SK-N-SH (cell line): Measurements from ENCODE around the gene GXYLT2. TPM values are rescaled to one million over a fixed set of nuclear protein-coding genes. Genes with fewer than 3 reads are reported as not detected.

Source experiments
- CTCF ChIA-PET: fragments of 300-600, 350-600 bp; formaldehyde crosslinking; extraction: SDS; loops from one replicate; lab custom pipeline; 2021; lab: Yijun Ruan, JAX
- POLR2A ChIA-PET: fragments of 350-600 bp; sonication (Branson Sonifier 250); formaldehyde crosslinking; extraction: SDS; loops from one replicate; lab custom pipeline; 2020; ENCODE audit warnings: antibody characterized with exemption, inconsistent platforms; lab: Yijun Ruan, JAX
- DNase-seq: peaks from one replicate; pipeline ENCODE4 v3.0.0; 2012
- H2AFZ ChIP-seq: fragments of 200-600 bp; sonication (generic); 2 replicates; pipeline ENCODE4 v1.8.1; 2016; ENCODE audit warnings: antibody characterized with exemption, mild to moderate bottlenecking, low read depth
- H3F3A ChIP-seq: fragments of 200-600 bp; sonication (generic); replicated peaks from 2 replicates; pipeline ENCODE3; 2016; ENCODE audit warnings: antibody characterized with exemption, mild to moderate bottlenecking; ENCODE audit not compliant: insufficient read depth
- H3K27ac ChIP-seq, 2 experiments: fragments of 200-500 bp in 1 of 2; fragments of 200-600 bp in 1 of 2; sonication (Bioruptor generic) in 1 of 2; sonication (generic), shearing (Covaris generic) in 1 of 2; 2 replicates each; pipeline versions ENCODE4 v1.5.1 to v1.6.1; 2014 to 2016; ENCODE audit warnings: low read depth in 2 of 2, inconsistent platforms in 1 of 2, low read length in 1 of 2, mild to moderate bottlenecking in 1 of 2, mixed read lengths in 1 of 2
- H3K27me3 ChIP-seq: fragments of 200-600 bp; sonication (generic), shearing (Covaris generic); 2 replicates; pipeline ENCODE4 v1.6.1; 2016; ENCODE audit warnings: mixed run types; ENCODE audit not compliant: insufficient read depth
- H3K36me3 ChIP-seq, 2 experiments: fragments of 200-500 bp in 1 of 2; fragments of 200-600 bp in 1 of 2; sonication (Bioruptor generic) in 1 of 2; sonication (generic) in 1 of 2; replicated peaks in 1 of 2; 2 replicates each; pipeline versions ENCODE3 to v1.5.1; 2014 to 2016; ENCODE audit warnings: low read length in 1 of 2, mild to moderate bottlenecking in 1 of 2; ENCODE audit not compliant: insufficient read depth in 2 of 2, control insufficient read depth in 1 of 2
- H3K4me1 ChIP-seq, 2 experiments: fragments of 200-500 bp in 1 of 2; fragments of 200-600 bp in 1 of 2; sonication (Bioruptor generic) in 1 of 2; sonication (generic), shearing (Covaris generic) in 1 of 2; 2 replicates each; pipeline versions ENCODE4 v1.5.1 to v1.6.1; 2014 to 2016; ENCODE audit warnings: low read depth in 1 of 2, low read length in 1 of 2, mixed run types in 1 of 2; ENCODE audit not compliant: insufficient read depth in 2 of 2, control insufficient read depth in 1 of 2
- H3K4me2 ChIP-seq: fragments of 200-600 bp; sonication (generic), shearing (Covaris generic); 2 replicates; pipeline ENCODE4 v1.6.1; 2017; ENCODE audit warnings: mixed run types
- H3K4me3 ChIP-seq, 2 experiments: fragments of 200-500 bp in 1 of 2; fragments of 200-600 bp in 1 of 2; sonication (Bioruptor generic) in 1 of 2; sonication (generic), shearing (Covaris generic) in 1 of 2; 2 replicates each; pipeline versions ENCODE4 v1.5.1 to v1.8.1; 2014 to 2016; ENCODE audit warnings: low read depth in 2 of 2, inconsistent platforms in 1 of 2, low read length in 1 of 2, mild to moderate bottlenecking in 1 of 2, mixed read lengths in 1 of 2, moderate library complexity in 1 of 2
- H3K79me2 ChIP-seq: fragments of 200-600 bp; sonication (generic); 2 replicates; pipeline ENCODE4 v1.8.1; 2017; ENCODE audit warnings: mild to moderate bottlenecking; ENCODE audit not compliant: insufficient read depth
- H3K9ac ChIP-seq: fragments of 200-600 bp; sonication (generic); 2 replicates; pipeline ENCODE4 v1.6.1; 2017; ENCODE audit warnings: mixed run types
- H3K9me2 ChIP-seq: fragments of 200-600 bp; sonication (generic); 2 replicates; pipeline ENCODE4 v1.6.1; 2017; ENCODE audit warnings: mixed run types
- H3K9me3 ChIP-seq: fragments of 200-600 bp; sonication (generic); 2 replicates; pipeline ENCODE4 v1.6.1; 2017; ENCODE audit warnings: mixed run types, mild to moderate bottlenecking, moderate library complexity
- H4K20me1 ChIP-seq: fragments of 200-600 bp; sonication (generic); 2 replicates; pipeline ENCODE4 v1.6.1; 2017; ENCODE audit warnings: mild to moderate bottlenecking, mixed run types; ENCODE audit not compliant: insufficient read depth
- CHD2 ChIP-seq: fragments of 150-350 bp; IDR thresholded peaks from 2 replicates; pipeline ENCODE4 v1.6.1; 2018; ENCODE audit warnings: low read length; ENCODE audit not compliant: partially characterized antibody
- MEF2A ChIP-seq: IDR thresholded peaks from 2 replicates; pipeline ENCODE4 v1.4.0; 2012; ENCODE audit warnings: low read depth, borderline replicate concordance
- NFIC ChIP-seq: IDR thresholded peaks from 2 replicates; pipeline ENCODE4 v1.4.0; 2012; ENCODE audit warnings: borderline replicate concordance
- NRF1 ChIP-seq: IDR thresholded peaks from 2 replicates; pipeline ENCODE4 v1.6.1; 2012; ENCODE audit warnings: low read depth, mild to moderate bottlenecking, low read length
- POLR2AphosphoS5 ChIP-seq: IDR thresholded peaks from 2 replicates; pipeline ENCODE4 v1.6.1; 2012; ENCODE audit warnings: low read depth, low read length
- RAD21 ChIP-seq: IDR thresholded peaks from 2 replicates; pipeline ENCODE4 v1.6.1; 2012; ENCODE audit warnings: mild to moderate bottlenecking, low read length
- RCOR1 ChIP-seq: fragments of 150-350 bp; IDR thresholded peaks from 2 replicates; pipeline ENCODE4 v1.6.1; 2017; ENCODE audit warnings: antibody characterized with exemption, low read length
- RFX5 ChIP-seq: IDR thresholded peaks from 2 replicates; pipeline ENCODE4 v1.6.1; 2012; ENCODE audit warnings: mild to moderate bottlenecking, improper control_type of control experiment, low read length
- RXRA ChIP-seq: IDR thresholded peaks from 2 replicates; pipeline ENCODE4 v1.4.0; 2012; ENCODE audit warnings: low read depth, mild to moderate bottlenecking, borderline replicate concordance
- SIN3A ChIP-seq: IDR thresholded peaks from 2 replicates; pipeline ENCODE4 v1.6.1; 2012; ENCODE audit warnings: low read depth, mild to moderate bottlenecking, low read length, moderate library complexity, borderline replicate concordance
- SMC3 ChIP-seq: IDR thresholded peaks from 2 replicates; pipeline ENCODE4 v1.6.1; 2012; ENCODE audit warnings: low read depth, low read length, improper control_type of control experiment
- TCF12 ChIP-seq: IDR thresholded peaks from 2 replicates; pipeline ENCODE4 v1.4.0; 2012
- YY1 ChIP-seq: IDR thresholded peaks from 2 replicates; pipeline ENCODE4 v1.4.0; 2012; ENCODE audit warnings: low read depth, mild to moderate bottlenecking
- WGBS: methylation state at CpG from one replicate; pipeline ENCODE4 v1.1.6; 2017; ENCODE audit warnings: low lambda C conversion rate; 5-methylcytosine and 5-hydroxymethylcytosine counted together
- polyA plus RNA-seq, 3 experiments: library from polyadenylated mRNA; depleted of rRNA; stranded (reverse); fragments of >200 nt; gene quantifications; 2 replicates each; pipeline ENCODE4 v1.2.3, GENCODE V29; 2012
- TF ChIP-seq, protein P1 (sequence below): IDR thresholded peaks from 2 replicates; pipeline ENCODE4 v1.6.1; 2012; ENCODE audit warnings: mild to moderate bottlenecking, low read depth, low read length, moderate library complexity
- TF ChIP-seq, protein P2 (sequence below): fragments of 150-350 bp; IDR thresholded peaks from 2 replicates; pipeline ENCODE4 v1.6.1; 2016; ENCODE audit warnings: mild to moderate bottlenecking, low read depth, low read length
- TF ChIP-seq, protein P3 (sequence below): IDR thresholded peaks from 2 replicates; pipeline ENCODE4 v1.4.0; 2012; ENCODE audit warnings: low read depth
- TF ChIP-seq, protein P4 (sequence below): IDR thresholded peaks from 2 replicates; pipeline ENCODE4 v1.4.0; 2012; ENCODE audit warnings: low read depth, borderline replicate concordance

GXYLT2 gene
- polyA plus RNA-seq, 1 of the 3 experiments (the other 2 are of a cell fraction): 9.1 TPM

DNA sequence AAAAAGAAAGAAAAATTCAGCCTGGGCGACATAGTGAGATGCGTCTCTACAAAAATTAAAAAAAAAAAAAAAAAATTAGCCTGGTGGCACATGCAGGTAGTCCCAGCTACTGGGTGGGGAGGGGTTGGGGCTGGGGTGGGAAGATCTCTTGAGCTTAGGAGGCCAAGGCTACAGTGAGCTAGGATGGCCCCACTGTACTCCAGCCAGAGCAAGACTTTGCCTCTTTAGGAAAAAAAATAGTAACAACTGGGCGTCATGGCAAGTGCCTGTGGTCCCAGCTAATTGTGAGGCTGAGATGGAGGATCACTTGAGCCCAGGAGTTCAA is 84.8 kb downstream of the GXYLT2 start:
- Histone ChIP-seq H3K79me2 (no peaks in the 10 kb centered on the region), H3K27ac (no peak overlapping the region), H4K20me1 (no peaks in the 10 kb centered on the region)
- no peak for TF ChIP-seq SMC3
- TF ChIP-seq, protein P1, sequence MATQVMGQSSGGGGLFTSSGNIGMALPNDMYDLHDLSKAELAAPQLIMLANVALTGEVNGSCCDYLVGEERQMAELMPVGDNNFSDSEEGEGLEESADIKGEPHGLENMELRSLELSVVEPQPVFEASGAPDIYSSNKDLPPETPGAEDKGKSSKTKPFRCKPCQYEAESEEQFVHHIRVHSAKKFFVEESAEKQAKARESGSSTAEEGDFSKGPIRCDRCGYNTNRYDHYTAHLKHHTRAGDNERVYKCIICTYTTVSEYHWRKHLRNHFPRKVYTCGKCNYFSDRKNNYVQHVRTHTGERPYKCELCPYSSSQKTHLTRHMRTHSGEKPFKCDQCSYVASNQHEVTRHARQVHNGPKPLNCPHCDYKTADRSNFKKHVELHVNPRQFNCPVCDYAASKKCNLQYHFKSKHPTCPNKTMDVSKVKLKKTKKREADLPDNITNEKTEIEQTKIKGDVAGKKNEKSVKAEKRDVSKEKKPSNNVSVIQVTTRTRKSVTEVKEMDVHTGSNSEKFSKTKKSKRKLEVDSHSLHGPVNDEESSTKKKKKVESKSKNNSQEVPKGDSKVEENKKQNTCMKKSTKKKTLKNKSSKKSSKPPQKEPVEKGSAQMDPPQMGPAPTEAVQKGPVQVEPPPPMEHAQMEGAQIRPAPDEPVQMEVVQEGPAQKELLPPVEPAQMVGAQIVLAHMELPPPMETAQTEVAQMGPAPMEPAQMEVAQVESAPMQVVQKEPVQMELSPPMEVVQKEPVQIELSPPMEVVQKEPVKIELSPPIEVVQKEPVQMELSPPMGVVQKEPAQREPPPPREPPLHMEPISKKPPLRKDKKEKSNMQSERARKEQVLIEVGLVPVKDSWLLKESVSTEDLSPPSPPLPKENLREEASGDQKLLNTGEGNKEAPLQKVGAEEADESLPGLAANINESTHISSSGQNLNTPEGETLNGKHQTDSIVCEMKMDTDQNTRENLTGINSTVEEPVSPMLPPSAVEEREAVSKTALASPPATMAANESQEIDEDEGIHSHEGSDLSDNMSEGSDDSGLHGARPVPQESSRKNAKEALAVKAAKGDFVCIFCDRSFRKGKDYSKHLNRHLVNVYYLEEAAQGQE: no peak
- TF ChIP-seq RCOR1: no peak
- no peak for TF ChIP-seq TCF12
- TF ChIP-seq POLR2AphosphoS5: no peak
- no peak for TF ChIP-seq YY1
- TF ChIP-seq, all 33 proteins: peak for 0
- H3K4me1 ChIP-seq: no peaks in the 10 kb centered on the region
- no peak overlapping the region for H2AFZ ChIP-seq
- no peaks in the 10 kb centered on the region for H3K9me3 ChIP-seq
- CTCF ChIA-PET: no interaction called here
- H3K9me2 ChIP-seq: no peaks in the 10 kb centered on the region
- H3K27me3 ChIP-seq: no peaks in the 10 kb centered on the region
- no peaks in the 10 kb centered on the region for H3F3A ChIP-seq
- H3K4me3 ChIP-seq: no peak overlapping the region
- WGBS: 94% methylated on average over 3 of the region's 3 CpGs
- peaks cover 3 to 18% of the 10 kb centered on the region in 2 experiments for H3K36me3 ChIP-seq
- no peak overlapping the region for H3K9ac ChIP-seq
- POLR2A ChIA-PET: no interaction called here
- no peak for DNase-seq
- H3K4me2 ChIP-seq: no peak overlapping the region

DNA sequence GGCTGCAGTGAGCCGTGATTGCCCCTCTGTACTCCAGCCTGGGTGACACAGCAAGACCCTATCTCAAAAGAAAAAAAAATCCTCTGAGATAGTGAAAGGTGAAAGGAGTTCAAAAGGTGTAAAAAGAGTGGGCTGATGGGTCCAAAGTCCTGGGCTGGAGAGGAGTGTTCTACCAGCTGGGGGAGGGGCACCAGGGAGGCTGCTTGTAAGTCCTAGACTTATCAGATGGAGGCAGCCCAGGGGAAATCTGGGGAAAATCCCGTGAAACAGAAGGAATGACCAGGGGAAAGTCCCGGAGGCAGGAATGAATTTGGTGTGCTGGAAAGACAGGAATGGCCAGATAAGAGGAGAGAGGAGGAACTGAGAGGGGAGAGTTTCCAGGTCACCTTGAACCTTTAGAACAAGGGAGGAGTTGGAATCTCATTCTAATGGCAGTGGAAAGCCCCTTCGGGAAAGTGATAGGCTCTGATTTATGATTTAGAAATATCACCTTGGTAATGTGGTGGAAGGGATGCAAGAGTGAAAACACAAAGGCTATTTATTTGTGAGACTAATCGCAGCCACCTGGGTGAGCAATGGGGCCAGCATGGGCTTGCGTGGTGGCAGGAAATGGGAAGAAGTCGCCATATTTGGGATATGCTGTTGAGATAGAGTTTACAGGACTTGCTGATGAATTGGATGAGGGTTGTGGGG is 85.3 kb downstream of the GXYLT2 start:
- CTCF ChIA-PET: no interaction called here
- TF ChIP-seq MEF2A (no peak), YY1 (no peak), SIN3A (no peak), RXRA (no peak), RFX5 (no peak), TCF12 (no peak), CHD2 (no peak), RAD21 (no peak), NRF1 (no peak), NFIC (no peak)
- TF ChIP-seq, protein P2, sequence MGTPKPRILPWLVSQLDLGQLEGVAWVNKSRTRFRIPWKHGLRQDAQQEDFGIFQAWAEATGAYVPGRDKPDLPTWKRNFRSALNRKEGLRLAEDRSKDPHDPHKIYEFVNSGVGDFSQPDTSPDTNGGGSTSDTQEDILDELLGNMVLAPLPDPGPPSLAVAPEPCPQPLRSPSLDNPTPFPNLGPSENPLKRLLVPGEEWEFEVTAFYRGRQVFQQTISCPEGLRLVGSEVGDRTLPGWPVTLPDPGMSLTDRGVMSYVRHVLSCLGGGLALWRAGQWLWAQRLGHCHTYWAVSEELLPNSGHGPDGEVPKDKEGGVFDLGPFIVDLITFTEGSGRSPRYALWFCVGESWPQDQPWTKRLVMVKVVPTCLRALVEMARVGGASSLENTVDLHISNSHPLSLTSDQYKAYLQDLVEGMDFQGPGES: no peak
- TF ChIP-seq, protein P1: no peak
- TF ChIP-seq, protein P3, sequence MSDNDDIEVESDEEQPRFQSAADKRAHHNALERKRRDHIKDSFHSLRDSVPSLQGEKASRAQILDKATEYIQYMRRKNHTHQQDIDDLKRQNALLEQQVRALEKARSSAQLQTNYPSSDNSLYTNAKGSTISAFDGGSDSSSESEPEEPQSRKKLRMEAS: no peak
- TF ChIP-seq, protein P4, sequence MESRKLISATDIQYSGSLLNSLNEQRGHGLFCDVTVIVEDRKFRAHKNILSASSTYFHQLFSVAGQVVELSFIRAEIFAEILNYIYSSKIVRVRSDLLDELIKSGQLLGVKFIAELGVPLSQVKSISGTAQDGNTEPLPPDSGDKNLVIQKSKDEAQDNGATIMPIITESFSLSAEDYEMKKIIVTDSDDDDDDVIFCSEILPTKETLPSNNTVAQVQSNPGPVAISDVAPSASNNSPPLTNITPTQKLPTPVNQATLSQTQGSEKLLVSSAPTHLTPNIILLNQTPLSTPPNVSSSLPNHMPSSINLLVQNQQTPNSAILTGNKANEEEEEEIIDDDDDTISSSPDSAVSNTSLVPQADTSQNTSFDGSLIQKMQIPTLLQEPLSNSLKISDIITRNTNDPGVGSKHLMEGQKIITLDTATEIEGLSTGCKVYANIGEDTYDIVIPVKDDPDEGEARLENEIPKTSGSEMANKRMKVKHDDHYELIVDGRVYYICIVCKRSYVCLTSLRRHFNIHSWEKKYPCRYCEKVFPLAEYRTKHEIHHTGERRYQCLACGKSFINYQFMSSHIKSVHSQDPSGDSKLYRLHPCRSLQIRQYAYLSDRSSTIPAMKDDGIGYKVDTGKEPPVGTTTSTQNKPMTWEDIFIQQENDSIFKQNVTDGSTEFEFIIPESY: no peak

More for the DNA sequence above, 85.3 kb downstream of the GXYLT2 start:
- H3K4me1 ChIP-seq: no peaks in the 10 kb centered on the region
- H3K4me3 ChIP-seq: no peak overlapping the region
- no peak overlapping the region for H3K4me2 ChIP-seq
- no peak for DNase-seq
- H3K27ac ChIP-seq: no peak overlapping the region
- H4K20me1 ChIP-seq: no peaks in the 10 kb centered on the region
- no peaks in the 10 kb centered on the region for H3K9me2 ChIP-seq
- H3K36me3 ChIP-seq: peaks cover under 1 to 15% of the 10 kb centered on the region in 2 experiments
- H3K27me3 ChIP-seq: no peaks in the 10 kb centered on the region
- no peaks in the 10 kb centered on the region for H3F3A ChIP-seq
- POLR2A ChIA-PET: no interaction called here
- H3K9ac ChIP-seq: no peak overlapping the region
- 80% methylated on average over 7 of the region's 7 CpGs for WGBS
- no peaks in the 10 kb centered on the region for H3K9me3 ChIP-seq
- H2AFZ ChIP-seq: no peak overlapping the region
- no peaks in the 10 kb centered on the region for H3K79me2 ChIP-seq
